Gastrocnemius medialis (tissue), 4 donors: Measurements from ENCODE around the gene CADM3.

Experiments
- CTCF ChIP-seq, 5 experiments: fragments of 450-650 bp in 3 of 5; fragments of 200-600 bp in 2 of 5; sonication (generic) in 2 of 5; IDR thresholded peaks in 4 of 5; conservative IDR thresholded peaks in 1 of 5; 1 replicate in 4 of 5; 2 replicates in 1 of 5; pipeline ENCODE4 v1.5.1; 2016 to 2019; ENCODE audit warnings: antibody characterized with exemption in 5 of 5, mild to moderate bottlenecking in 3 of 5, moderate library complexity in 3 of 5
- POLR2A ChIP-seq, 2 donors: fragments of 450-650 bp; IDR thresholded peaks; one replicate each; pipeline ENCODE4 v1.6.1; 2017; ENCODE audit warnings: antibody characterized with exemption in 2 of 2, mild to moderate bottlenecking in 2 of 2, moderate library complexity in 2 of 2

- no peak for TF ChIP-seq POLR2A (IDR thresholded peaks at IDR 0.05)
- TF ChIP-seq CTCF (IDR thresholded peaks at IDR 0.05 in 4 of 5, conservative IDR thresholded peaks at IDR 0.05 in 1 of 5), result no peak
Measured at GRCh38 chr1:159196543-159196942, 25.1 kb downstream of the CADM3 start.
